ENCODE data around the gene CHD6. TPM values are rescaled to one million over a fixed set of nuclear protein-coding genes. Genes with fewer than 3 reads are reported as not detected.

Gene CHD6
- total RNA-seq, 1 experiment from 2014 or later, result 51.1 TPM

- TF ChIP-seq, protein P1, sequence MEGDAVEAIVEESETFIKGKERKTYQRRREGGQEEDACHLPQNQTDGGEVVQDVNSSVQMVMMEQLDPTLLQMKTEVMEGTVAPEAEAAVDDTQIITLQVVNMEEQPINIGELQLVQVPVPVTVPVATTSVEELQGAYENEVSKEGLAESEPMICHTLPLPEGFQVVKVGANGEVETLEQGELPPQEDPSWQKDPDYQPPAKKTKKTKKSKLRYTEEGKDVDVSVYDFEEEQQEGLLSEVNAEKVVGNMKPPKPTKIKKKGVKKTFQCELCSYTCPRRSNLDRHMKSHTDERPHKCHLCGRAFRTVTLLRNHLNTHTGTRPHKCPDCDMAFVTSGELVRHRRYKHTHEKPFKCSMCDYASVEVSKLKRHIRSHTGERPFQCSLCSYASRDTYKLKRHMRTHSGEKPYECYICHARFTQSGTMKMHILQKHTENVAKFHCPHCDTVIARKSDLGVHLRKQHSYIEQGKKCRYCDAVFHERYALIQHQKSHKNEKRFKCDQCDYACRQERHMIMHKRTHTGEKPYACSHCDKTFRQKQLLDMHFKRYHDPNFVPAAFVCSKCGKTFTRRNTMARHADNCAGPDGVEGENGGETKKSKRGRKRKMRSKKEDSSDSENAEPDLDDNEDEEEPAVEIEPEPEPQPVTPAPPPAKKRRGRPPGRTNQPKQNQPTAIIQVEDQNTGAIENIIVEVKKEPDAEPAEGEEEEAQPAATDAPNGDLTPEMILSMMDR (conservative IDR thresholded peaks at IDR 0.05), result no peak
- no peak for TF ChIP-seq EZH2 (IDR thresholded peaks at IDR 0.05; ENCODE audit: low read depth)
- Histone ChIP-seq H4K20me1 (ENCODE audit: insufficient read depth) (peaks cover 10% of the 10 kb centered on the region), H2AFZ (no peak overlapping the region), H3K36me3 (ENCODE audit: low read depth) (peaks cover 12% of the 10 kb centered on the region), H3K9me3 (ENCODE audit: insufficient read depth, low read depth) (no peaks in the 10 kb centered on the region), H3K4me3 (no peak overlapping the region), H3K4me2 (no peak overlapping the region), H3K27ac (no peak overlapping the region), H3K4me1 (replicated peaks; ENCODE audit: insufficient read depth) (no peaks in the 10 kb centered on the region), H3K27me3 (ENCODE audit: insufficient read depth, low read depth) (no peaks in the 10 kb centered on the region), H3F3A (ENCODE audit: insufficient read depth, low read depth) (no peaks in the 10 kb centered on the region), H3K9me2 (ENCODE audit: insufficient read depth) (no peaks in the 10 kb centered on the region), H3K79me2 (ENCODE audit: low read depth) (peaks cover 3% of the 10 kb centered on the region; the same call in 1 of the 2 replicates)
- CTCF ChIA-PET, result no interaction called here
- intact Hi-C loops (cut with micrococcal nuclease; ENCODE audit: unreplicated experiment), result no loop called here
- no TSS peak for BruUV-seq (replicated peaks)
- DNase-seq, result no peak
- POLR2A ChIA-PET (ENCODE audit: unreplicated experiment), result interaction anchor here (0.6 kb wide), 1 partner anchor 186 kb away, joined by 4 read pairs; the partner anchor contains the start of gene LPIN3
Observed at GRCh38 chr20:41526327-41526726, 91.8 kb downstream of the CHD6 start.

- no peaks in the 10 kb centered on the region for H3K27me3 ChIP-seq (ENCODE audit: insufficient read depth, low read depth)
- no peaks in the 10 kb centered on the region for H3K4me1 ChIP-seq (replicated peaks; ENCODE audit: insufficient read depth)
- no peak overlapping the region for H3K4me2 ChIP-seq
- no peaks in the 10 kb centered on the region for H3K79me2 ChIP-seq (ENCODE audit: low read depth)
- no peak for DNase-seq
- no peaks in the 10 kb centered on the region for H3K9me2 ChIP-seq (ENCODE audit: insufficient read depth)
- H3K36me3 ChIP-seq (ENCODE audit: low read depth), result peaks cover 5% of the 10 kb centered on the region; the same call in 1 of the 2 replicates
- H3K27ac ChIP-seq, result no peak overlapping the region
- no peak for TF ChIP-seq EZH2 (IDR thresholded peaks at IDR 0.05; ENCODE audit: low read depth)
- TF ChIP-seq, protein P1 (conservative IDR thresholded peaks at IDR 0.05), result no peak
- no peaks in the 10 kb centered on the region for H3K9me3 ChIP-seq (ENCODE audit: insufficient read depth, low read depth)
- ChIA-PET POLR2A (ENCODE audit: unreplicated experiment) (no interaction called here), CTCF (no interaction called here)
- intact Hi-C loops (cut with micrococcal nuclease; ENCODE audit: unreplicated experiment), result no loop called here
- no peak overlapping the region for H3K4me3 ChIP-seq
- H3F3A ChIP-seq (ENCODE audit: insufficient read depth, low read depth), result no peaks in the 10 kb centered on the region
- peaks cover 13% of the 10 kb centered on the region for H4K20me1 ChIP-seq (ENCODE audit: insufficient read depth)
- BruUV-seq (replicated peaks), result no TSS peak
- no peak overlapping the region for H2AFZ ChIP-seq
Observed at GRCh38 chr20:41524980-41525613, 93.1 kb downstream of the CHD6 start.

DNA sequence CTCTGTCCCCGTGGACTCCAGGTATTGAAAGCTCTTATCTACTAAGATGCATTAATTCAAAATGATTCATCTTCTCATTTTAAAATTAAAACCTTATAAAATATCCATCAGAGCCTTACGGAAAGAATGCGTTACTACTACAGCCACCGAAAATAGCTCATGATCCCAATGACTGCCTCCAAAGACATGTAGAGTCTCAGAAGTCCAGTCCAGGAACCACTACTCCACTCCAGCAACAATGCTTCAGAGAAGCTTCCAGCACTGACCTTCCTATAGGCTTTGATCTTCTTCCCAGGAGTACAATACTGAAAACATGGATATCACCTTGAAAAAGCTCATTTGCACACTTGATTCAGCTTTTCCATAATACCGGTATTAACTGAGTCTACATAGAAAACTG lies 94.3 kb downstream of the CHD6 start:
- TF ChIP-seq, protein P1 (conservative IDR thresholded peaks at IDR 0.05), result no peak
- TF ChIP-seq EZH2 (IDR thresholded peaks at IDR 0.05; ENCODE audit: low read depth), result no peak
- peaks cover 5% of the 10 kb centered on the region; the same call in 1 of the 2 replicates for H3K36me3 ChIP-seq (ENCODE audit: low read depth)
- no peaks in the 10 kb centered on the region for H3K4me1 ChIP-seq (replicated peaks; ENCODE audit: insufficient read depth)
- H2AFZ ChIP-seq, result no peak overlapping the region
- no peak overlapping the region for H3K4me3 ChIP-seq
- intact Hi-C loops (cut with micrococcal nuclease; ENCODE audit: unreplicated experiment), result no loop called here
- H3K9me2 ChIP-seq (ENCODE audit: insufficient read depth), result no peaks in the 10 kb centered on the region
- ChIA-PET POLR2A (ENCODE audit: unreplicated experiment) (no interaction called here), CTCF (interaction anchor here (0.8 kb wide), 1 partner anchor 9 kb away, joined by 6 read pairs; no protein-coding TSS in a partner anchor)
- H3K4me2 ChIP-seq, result no peak overlapping the region
- no peak for DNase-seq
- no peaks in the 10 kb centered on the region for H3K79me2 ChIP-seq (ENCODE audit: low read depth)
- H3K9me3 ChIP-seq (ENCODE audit: insufficient read depth, low read depth), result no peaks in the 10 kb centered on the region
- no TSS peak for BruUV-seq (replicated peaks)
- H4K20me1 ChIP-seq (ENCODE audit: insufficient read depth), result peaks cover 14% of the 10 kb centered on the region
- H3K27me3 ChIP-seq (ENCODE audit: insufficient read depth, low read depth), result no peaks in the 10 kb centered on the region
- H3K27ac ChIP-seq, result no peak overlapping the region
- no peaks in the 10 kb centered on the region for H3F3A ChIP-seq (ENCODE audit: insufficient read depth, low read depth)

All from PC-9 (cell line).